HG02610 (cell line): Measurements from ENCODE around the gene SLC17A4.

Source experiments
- ATAC-seq: cut with Tn5 transposase; IDR thresholded peaks from one replicate; pipeline ENCODE4 v1.9.1; 2021; ENCODE audit warnings: mild to moderate bottlenecking, moderate library complexity; ENCODE audit not compliant: unreplicated experiment

SLC17A4 gene

DNA sequence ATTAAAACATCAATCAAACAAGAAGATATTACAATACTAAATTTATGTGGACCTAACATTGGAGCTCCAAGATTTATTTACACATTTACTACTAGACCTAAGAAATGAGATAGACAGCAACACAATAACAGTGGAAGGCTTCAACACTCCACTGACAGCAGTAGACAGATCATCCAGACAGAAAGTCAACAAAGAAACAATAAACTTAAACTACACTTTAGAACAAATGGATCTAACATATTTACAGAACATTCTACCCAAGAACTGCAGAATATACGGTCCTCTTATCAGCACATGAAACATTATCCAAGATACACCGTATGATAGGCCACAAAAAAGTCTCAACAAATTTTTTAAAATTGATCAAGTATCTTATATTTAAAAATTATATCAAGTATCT is 50.3 kb downstream of the SLC17A4 start:
- ATAC-seq, result no peak

DNA sequence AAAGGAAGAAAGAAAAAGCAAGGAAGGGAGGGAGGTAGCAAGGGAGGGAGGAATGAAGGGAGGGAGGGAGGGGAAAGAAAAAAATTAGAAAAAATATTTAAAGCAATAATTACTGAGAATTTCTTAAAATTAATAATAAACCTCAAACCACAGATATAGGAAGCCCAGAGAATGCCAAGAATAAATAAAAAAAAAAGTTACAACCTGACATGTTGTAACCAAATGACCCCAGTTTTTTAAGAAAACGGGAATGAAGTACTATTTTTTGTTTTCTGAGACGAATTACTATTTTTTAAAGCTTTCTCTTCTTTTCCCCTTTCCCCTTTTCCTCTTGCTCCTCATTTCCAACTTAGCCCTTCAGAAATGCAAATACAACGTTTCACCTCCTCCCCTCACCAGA is 60.7 kb downstream of the SLC17A4 start:
- no peak for ATAC-seq

GRCh38 chr6:25816252-25816651 is 61.7 kb downstream of the SLC17A4 start:
- no peak for ATAC-seq

GRCh38 chr6:25821341-25821740 is 66.8 kb downstream of the SLC17A4 start:
- no peak for ATAC-seq

DNA sequence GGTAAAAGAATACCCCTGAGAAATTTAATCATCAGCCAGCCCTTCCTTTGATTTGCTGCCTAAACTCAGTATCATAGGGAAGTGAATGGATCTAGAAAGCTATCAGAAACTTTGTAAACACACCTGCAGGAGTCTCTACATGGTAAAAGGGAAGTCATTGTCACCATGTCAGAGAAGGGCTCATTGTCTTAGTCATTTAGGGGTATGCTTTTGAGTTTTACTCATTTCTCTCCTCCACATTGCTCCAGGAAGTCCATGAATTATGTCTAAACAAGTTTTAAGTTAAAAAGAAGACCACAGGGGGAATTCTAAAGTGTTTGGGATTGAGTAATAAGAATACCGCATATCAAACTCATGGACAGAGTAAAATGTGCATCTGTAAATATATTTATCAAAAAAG is 74.8 kb downstream of the SLC17A4 start:
- peak; percentile 98 for ATAC-seq

DNA sequence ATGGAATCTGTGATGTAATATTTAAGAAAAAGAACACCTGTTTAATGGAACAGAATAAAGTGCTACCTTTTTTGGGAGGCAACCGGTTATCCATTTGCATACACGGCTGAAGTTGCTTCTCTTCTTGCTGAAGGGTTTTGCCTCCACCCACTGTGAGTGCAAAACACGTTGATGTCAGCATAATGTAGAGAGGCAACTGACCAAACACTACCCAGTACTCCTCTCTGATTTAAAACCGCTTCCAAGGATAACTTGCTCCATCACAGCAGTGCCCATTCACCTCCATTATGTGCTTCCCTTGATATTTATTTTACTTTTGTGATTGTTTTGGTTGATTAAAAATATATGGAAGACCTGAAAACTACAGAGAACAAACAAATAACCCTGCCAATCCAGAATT is 75.9 kb downstream of the SLC17A4 start:
- no peak for ATAC-seq
